IPS-20b (cell line): ENCODE data around the gene IFITM2.
"Not testable (repeated sequence)": the region's sequence is repeated elsewhere in the genome, so short reads cannot be mapped to it uniquely, and the experiment has no call there.

Source experiments
- H3K27ac ChIP-seq: one replicate; pipeline ENCODE4 v1.5.1; 2013; ENCODE audit warnings: low read length
- H3K27me3 ChIP-seq: 2 replicates; pipeline ENCODE4 v1.6.1; 2013; ENCODE audit warnings: mild to moderate bottlenecking, low read length, inconsistent platforms; ENCODE audit not compliant: insufficient read depth
- H3K36me3 ChIP-seq: 2 replicates; pipeline ENCODE4 v1.6.1; 2013; ENCODE audit warnings: low read depth, mild to moderate bottlenecking, inconsistent platforms, low read length, moderate library complexity; ENCODE audit not compliant: insufficient read depth
- H3K4me1 ChIP-seq: 2 replicates; pipeline ENCODE4 v1.6.1; 2013; ENCODE audit warnings: mild to moderate bottlenecking, control low read depth, inconsistent platforms, low read length, moderate library complexity; ENCODE audit not compliant: insufficient read depth
- H3K4me3 ChIP-seq: 2 replicates; pipeline ENCODE4 v1.5.1; 2013; ENCODE audit warnings: mild to moderate bottlenecking, low read length, inconsistent platforms
- H3K9ac ChIP-seq: 2 replicates; pipeline ENCODE4 v1.6.1; 2013; ENCODE audit warnings: low read depth, mild to moderate bottlenecking, inconsistent platforms, low read length, moderate library complexity
- H3K9me3 ChIP-seq: 2 replicates; pipeline ENCODE4 v1.6.1; 2013; ENCODE audit warnings: mild to moderate bottlenecking, low read depth, low read length, inconsistent platforms; ENCODE audit not compliant: insufficient read depth

Gene IFITM2

GRCh38 chr11:283405-284104 lies 24.1 kb upstream of the IFITM2 start:
- Histone ChIP-seq H3K4me1 (peaks cover 3% of the 10 kb centered on the region; the same call in 1 of the 2 replicates), H3K9me3 (no peaks in the 10 kb centered on the region), H3K27me3 (peaks cover 62% of the 10 kb centered on the region), H3K27ac (no peak overlapping the region), H3K9ac (no peak overlapping the region), H3K4me3 (no peak overlapping the region), H3K36me3 (no peaks in the 10 kb centered on the region)

DNA sequence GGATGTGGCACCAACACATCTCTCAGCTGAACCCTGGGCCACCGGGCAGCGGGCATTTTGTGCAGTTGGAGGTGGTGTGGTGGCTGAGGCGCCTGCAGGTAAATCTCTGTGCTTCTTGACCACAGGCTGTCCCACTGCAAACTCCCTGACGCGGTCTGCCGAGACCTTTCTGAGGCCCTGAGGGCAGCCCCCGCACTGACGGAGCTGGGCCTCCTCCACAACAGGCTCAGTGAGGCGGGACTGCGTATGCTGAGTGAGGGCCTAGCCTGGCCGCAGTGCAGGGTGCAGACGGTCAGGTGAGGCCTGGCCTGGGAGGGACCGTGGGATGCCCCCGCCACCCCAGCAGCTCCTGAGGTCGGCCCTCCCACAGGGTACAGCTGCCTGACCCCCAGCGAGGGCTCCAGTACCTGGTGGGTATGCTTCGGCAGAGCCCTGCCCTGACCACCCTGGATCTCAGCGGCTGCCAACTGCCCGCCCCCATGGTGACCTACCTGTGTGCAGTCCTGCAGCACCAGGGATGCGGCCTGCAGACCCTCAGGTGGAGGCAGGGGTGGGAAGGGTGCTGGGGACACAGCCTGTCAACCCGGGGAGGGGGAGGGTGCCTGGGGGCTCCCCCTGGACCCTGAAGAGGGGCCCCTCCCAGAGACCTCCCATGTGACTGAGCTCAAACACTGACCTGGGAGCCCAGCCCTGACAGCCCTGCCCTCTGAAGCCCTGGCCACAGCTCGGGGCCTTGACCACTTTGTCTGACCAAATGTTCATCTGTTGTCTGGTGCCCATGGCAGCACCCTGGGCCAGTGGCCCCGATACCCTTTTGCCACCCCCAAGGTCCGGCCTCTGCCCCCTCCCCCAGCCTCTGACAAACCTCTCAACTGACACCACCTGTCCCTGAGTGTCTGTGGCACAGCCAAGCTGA lies 23.3 kb upstream of the IFITM2 start:
- H3K27ac ChIP-seq = no peak overlapping the region
- no peaks in the 10 kb centered on the region for H3K36me3 ChIP-seq
- no peak overlapping the region for H3K9ac ChIP-seq
- H3K9me3 ChIP-seq = no peaks in the 10 kb centered on the region
- no peak overlapping the region for H3K4me3 ChIP-seq
- H3K4me1 ChIP-seq = peaks cover 3% of the 10 kb centered on the region; the same call in 1 of the 2 replicates
- peaks cover 56% of the 10 kb centered on the region for H3K27me3 ChIP-seq

- Histone ChIP-seq H3K9ac (no peak overlapping the region), H3K36me3 (no peaks in the 10 kb centered on the region), H3K4me3 (no peak overlapping the region), H3K27ac (no peak overlapping the region), H3K4me1 (peaks cover 3% of the 10 kb centered on the region; the same call in 1 of the 2 replicates), H3K9me3 (no peaks in the 10 kb centered on the region), H3K27me3 (peaks cover 47% of the 10 kb centered on the region)
These were observed 22.4 kb upstream of the IFITM2 start for GRCh38 chr11:285021-285893.

GRCh38 chr11:285894-286220 lies 21.8 kb upstream of the IFITM2 start:
- Histone ChIP-seq H3K27me3 (peaks cover 41% of the 10 kb centered on the region), H3K36me3 (no peaks in the 10 kb centered on the region), H3K9me3 (no peaks in the 10 kb centered on the region), H3K4me3 (no peak overlapping the region), H3K4me1 (peaks cover 3% of the 10 kb centered on the region; the same call in 1 of the 2 replicates), H3K27ac (no peak overlapping the region), H3K9ac (no peak overlapping the region)

- H3K9ac ChIP-seq, H3K36me3 ChIP-seq, H3K4me3 ChIP-seq, H3K27ac ChIP-seq, H3K4me1 ChIP-seq, H3K9me3 ChIP-seq: not testable (repeated sequence)
- H3K27me3 ChIP-seq = peaks cover 28% of the 10 kb centered on the region
These were observed 20.4 kb upstream of the IFITM2 start for GRCh38 chr11:286977-287820.

GRCh38 chr11:287821-288477 lies 19.7 kb upstream of the IFITM2 start:
- peaks cover 21% of the 10 kb centered on the region for H3K27me3 ChIP-seq
- H3K4me1 ChIP-seq = peaks cover 3% of the 10 kb centered on the region; the same call in 1 of the 2 replicates
- H3K9ac ChIP-seq = peak overlapping the region; percentile 53; the same call in 1 of the 2 replicates
- H3K36me3 ChIP-seq = 0 out of 2 replicates have a peak, but pooled peaks cover 3% of the 10 kb centered on the region
- H3K9me3 ChIP-seq = no peaks in the 10 kb centered on the region
- no peak overlapping the region for H3K27ac ChIP-seq
- peak overlapping the region; percentile 62 for H3K4me3 ChIP-seq

DNA sequence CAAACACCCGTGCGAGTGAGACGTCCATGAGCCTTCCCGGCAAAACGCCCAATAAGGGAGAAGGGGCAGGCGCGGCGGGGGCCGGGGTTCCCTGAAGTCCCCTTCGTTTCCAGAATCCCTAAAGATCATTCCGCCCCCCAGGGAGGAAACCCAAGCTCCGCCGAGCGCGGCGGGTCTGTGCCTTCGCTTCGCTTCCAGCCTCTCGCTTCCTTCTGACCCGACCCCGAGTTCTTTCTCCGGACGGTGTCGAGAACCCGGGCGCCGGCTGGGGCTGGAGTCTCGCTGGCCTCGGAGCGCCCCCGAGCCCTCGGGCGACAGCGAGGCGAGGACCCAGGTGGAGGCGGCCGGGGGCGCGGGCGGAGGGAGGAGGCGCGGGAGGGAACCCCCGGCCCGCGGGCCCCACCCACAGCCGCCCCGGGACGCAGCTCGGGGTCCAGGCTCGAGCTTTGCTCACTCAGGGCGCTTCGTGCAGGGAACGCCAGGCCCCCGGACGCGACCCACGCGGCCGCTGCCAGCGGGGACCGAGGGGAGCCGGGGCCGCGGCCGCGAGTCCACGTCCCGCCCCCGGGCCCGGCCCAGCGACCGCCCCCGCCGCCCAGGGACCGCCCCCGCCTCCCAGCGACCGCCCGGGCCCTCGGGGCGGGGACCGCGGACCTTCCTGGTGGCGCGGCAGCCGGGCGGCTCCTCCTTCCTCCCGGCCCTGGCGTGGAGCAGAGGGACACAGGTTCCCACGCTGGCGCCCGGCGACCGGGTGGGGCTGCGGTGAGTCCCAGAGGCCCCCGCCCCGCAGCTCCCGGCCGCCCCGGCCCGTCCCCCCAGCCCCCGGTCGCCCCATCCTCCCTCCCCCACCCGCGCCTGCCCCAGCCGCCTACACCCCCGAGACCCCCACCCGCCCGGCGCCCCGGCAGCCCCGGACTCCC lies 18.9 kb upstream of the IFITM2 start, which contains the start of gene PGGHG:
Gene PGGHG, plus strand, starts transcription at position 649 of the 920 bp plus-strand sequence. CDS start 691 bp downstream, outside the sequence.
- Histone ChIP-seq H3K36me3 (peaks cover 9% of the 10 kb centered on the region), H3K27me3 (peaks cover 19% of the 10 kb centered on the region), H3K27ac (no peak within 1 kb of the TSS), H3K4me1 (peaks cover 3% of the 10 kb centered on the region; the same call in 1 of the 2 replicates), H3K9me3 (no peaks in the 10 kb centered on the region), H3K9ac (peak within 1 kb of the TSS; percentile 53; the same call in 1 of the 2 replicates), H3K4me3 (peak within 1 kb of the TSS; percentile 62)

DNA sequence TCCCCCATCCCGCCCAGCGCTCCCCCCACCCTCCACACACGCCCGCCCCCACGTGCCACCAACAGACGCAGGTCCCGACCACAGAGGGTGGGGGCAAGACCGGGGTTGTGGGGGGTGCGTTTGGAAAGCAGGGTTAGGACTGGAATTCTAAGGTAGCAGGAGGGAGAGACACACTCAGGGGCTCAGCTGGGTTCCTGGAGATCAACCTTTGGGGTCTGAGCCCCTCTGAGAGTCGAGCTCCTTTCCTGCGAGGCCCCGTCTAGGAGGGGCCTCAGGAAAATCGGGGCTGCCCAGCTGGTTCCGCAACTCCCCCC lies 18.3 kb upstream of the IFITM2 start:
- peaks cover 13% of the 10 kb centered on the region for H3K36me3 ChIP-seq
- peaks cover 19% of the 10 kb centered on the region for H3K27me3 ChIP-seq
- H3K27ac ChIP-seq = no peak overlapping the region
- peaks cover 3% of the 10 kb centered on the region; the same call in 1 of the 2 replicates for H3K4me1 ChIP-seq
- peak overlapping the region; percentile 48; the same call in 1 of the 2 replicates for H3K9ac ChIP-seq
- H3K9me3 ChIP-seq = no peaks in the 10 kb centered on the region
- H3K4me3 ChIP-seq = peak overlapping the region; percentile 52; the same call in 1 of the 2 replicates

DNA sequence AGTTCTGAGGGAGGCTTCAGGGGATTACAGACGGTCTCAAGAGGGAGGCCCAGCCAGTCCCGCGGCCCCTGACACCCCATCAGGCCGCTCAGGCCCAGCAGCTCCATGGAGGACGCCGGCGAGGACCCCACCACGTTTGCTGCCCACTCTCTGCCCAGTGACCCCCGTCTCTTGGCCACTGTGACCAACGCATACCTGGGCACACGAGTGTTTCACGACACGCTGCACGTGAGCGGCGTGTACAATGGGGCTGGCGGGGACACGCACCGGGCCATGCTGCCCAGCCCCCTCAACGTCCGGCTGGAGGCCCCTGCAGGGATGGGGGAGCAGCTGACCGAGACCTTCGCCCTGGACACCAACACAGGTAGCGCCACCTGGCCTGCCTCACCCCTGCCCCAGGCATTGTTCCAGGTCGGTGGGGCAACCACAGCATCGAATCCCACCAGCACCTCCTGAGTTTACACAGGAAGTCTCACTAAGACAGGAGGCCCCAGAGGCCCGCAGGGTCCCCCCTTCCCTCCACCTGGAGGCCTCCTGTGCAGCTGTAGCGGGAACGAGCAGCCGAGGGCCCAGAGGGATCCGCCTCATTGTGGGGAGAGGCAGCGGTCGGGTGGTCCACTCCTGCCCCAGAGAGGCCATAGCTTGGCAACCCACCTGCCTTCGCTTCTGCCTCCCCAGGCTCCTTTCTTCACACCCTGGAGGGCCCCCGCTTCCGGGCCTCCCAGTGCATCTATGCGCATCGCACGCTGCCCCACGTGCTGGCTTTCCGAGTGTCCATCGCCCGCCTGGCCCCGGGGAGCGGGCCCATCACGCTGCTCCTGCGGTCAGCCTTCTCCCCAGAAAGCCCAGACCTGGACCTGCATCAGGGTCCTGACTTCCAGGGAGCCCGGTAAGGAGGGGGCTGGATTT lies 17.6 kb upstream of the IFITM2 start:
- Histone ChIP-seq H3K9ac (peak overlapping the region; percentile 48; the same call in 1 of the 2 replicates), H3K4me1 (peaks cover 3% of the 10 kb centered on the region; the same call in 1 of the 2 replicates), H3K4me3 (peak overlapping the region; percentile 52; the same call in 1 of the 2 replicates), H3K36me3 (peaks cover 18% of the 10 kb centered on the region), H3K9me3 (no peaks in the 10 kb centered on the region), H3K27ac (no peak overlapping the region), H3K27me3 (peaks cover 19% of the 10 kb centered on the region)
